Measurements from ENCODE around the gene HTT-AS.

DNA sequence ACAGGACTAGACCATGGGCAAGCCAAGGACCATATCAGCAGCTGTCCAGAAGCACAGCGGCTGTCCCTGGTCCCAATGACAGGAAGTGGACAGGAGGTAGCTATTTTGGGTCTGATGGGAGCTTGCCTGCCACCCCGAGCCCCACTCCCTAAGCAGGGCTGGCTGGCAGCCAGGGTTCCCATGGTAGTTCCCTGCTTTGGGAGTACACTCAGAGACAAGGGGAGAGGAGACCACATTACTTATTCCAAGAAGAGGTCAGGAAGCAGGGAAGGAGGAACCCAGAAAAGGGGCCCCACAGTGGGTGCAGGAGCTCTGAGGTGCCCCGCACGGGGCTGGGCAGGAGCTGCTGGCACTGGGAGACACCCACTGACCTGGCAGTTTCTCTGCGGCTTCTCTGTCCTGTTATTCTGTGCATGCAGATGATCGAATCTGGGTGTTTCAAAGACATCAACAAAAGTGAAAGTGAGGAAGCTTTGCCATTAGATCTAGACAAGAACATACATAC, 36.3 kb downstream of the HTT-AS start:
- TF ChIP-seq, protein P1, sequence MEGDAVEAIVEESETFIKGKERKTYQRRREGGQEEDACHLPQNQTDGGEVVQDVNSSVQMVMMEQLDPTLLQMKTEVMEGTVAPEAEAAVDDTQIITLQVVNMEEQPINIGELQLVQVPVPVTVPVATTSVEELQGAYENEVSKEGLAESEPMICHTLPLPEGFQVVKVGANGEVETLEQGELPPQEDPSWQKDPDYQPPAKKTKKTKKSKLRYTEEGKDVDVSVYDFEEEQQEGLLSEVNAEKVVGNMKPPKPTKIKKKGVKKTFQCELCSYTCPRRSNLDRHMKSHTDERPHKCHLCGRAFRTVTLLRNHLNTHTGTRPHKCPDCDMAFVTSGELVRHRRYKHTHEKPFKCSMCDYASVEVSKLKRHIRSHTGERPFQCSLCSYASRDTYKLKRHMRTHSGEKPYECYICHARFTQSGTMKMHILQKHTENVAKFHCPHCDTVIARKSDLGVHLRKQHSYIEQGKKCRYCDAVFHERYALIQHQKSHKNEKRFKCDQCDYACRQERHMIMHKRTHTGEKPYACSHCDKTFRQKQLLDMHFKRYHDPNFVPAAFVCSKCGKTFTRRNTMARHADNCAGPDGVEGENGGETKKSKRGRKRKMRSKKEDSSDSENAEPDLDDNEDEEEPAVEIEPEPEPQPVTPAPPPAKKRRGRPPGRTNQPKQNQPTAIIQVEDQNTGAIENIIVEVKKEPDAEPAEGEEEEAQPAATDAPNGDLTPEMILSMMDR (IDR thresholded peaks at IDR 0.05) = no peak
- TF ChIP-seq POLR2A (IDR thresholded peaks at IDR 0.05) (no peak), EP300 (IDR thresholded peaks at IDR 0.05) (no peak)

Measured in stomach (tissue), 4 donors.